Stimulated activated CD4-positive, alpha-beta T cell treated with anti-CD3 and anti-CD28 coated beads, Interleukin-12 subunit alpha, Interleukin-12 subunit beta, amount 100 ng/mL, for 4 hours (primary cell): ENCODE data around the gene BDNF.
"Not testable (repeated sequence)": the region's sequence is repeated elsewhere in the genome, so short reads cannot be mapped to it uniquely, and the experiment has no call there.

Experiments
- DNase-seq: peaks from one replicate; pipeline ENCODE4 v3.0.0-alpha.2; 2020

The BDNF gene

DNA sequence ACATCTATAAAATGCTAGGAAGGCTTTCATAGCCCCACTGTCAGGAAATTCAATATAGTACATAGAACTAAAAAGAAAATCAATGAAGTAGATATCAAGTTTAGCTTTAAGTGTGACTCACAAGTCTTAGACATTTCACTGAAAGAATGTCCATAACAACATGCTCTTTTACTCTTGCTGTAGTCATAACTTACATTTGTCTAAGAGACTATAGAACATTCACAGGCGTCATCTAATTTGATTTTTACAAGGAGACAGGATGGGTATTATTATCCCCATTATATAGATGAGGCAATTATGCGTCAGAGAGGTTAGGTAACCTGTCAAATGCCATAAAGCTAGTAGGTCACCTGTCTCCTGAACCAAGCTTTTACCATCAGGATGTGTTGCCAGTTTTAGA is 36.9 kb downstream of the BDNF start:
- DNase-seq, result no peak

DNA sequence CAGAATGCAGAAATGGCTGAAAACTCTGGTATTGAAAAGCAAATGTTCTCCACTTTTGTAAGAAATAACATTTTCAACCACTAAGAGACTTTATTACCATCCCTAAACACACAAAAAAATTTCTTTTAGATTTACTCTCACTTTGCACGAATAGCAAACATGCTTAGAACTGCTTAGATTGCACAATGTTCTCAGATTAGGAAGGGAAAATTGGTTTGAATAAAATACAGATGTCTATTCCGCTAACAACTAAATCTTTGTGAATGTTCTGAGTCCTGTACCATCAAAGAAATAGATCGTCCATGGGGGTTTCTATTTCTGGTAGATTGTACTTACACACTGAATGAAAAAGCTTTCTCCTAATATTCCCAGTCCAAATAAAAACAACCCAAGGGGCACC is 40.1 kb downstream of the BDNF start:
- DNase-seq, result no peak

DNA sequence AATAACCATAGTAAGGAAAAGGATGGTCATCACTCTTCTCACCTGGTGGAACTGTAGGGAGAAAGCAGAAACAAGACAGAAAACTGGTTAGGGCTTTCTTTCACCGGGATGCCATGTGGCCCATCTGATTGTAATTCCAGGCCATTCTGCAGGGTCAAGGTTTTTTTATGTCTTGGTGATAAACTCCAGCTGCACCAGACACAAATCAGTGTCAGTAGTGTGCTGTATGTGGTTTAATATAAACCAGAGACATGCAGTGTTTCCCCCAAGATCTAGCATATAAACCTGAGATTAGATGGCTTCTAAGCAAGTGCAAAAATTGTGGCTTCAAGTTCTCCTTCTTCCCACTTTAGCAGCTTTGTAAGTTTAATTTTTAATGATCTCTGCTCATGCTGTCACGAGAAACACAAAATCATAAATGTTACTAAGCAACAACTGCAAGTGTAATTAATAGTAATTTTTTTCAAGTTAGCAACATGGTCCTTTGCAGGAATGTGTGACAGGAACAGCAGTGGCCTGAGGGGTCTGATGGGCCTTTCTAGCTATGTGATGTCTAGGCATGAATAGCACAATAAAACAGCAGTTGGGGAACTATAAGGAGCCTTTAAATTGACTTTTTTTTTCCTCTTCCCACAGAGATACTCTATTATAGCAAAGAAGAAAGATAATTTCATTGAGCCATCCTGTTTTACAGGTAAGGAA is 41.6 kb downstream of the BDNF start:
- no peak for DNase-seq

DNA sequence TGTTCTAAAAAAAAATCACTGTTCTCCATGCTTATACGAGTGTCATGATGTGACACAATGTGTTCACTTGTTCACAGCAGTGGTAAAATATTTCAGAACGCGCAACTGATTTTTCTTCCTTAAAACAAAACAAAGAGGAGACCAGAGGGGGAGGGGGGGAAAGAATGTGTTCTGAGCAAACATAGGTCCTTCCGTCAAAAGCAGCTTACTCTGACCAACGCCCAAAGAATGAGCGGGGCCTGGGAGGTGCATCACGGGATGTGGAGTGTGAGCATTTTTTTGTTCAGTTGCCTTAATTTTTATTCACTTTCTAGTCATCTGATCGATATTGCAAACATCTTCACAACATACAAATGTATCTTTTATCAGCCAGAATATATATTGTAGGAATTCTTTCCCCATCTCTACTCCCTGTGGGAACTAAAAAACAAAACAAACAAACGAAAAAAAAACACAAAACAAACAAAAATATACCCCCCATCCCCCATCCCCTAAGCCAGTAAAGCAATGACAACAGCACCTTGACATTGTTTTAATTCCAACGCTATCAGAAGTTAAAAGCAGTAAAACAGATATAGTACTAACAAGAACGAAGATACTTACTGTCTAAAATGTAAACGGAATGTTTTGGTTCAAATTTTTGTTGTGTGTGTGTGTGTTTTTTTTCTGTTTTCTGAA is 43.3 kb downstream of the BDNF start:
- DNase-seq, result no peak

DNA sequence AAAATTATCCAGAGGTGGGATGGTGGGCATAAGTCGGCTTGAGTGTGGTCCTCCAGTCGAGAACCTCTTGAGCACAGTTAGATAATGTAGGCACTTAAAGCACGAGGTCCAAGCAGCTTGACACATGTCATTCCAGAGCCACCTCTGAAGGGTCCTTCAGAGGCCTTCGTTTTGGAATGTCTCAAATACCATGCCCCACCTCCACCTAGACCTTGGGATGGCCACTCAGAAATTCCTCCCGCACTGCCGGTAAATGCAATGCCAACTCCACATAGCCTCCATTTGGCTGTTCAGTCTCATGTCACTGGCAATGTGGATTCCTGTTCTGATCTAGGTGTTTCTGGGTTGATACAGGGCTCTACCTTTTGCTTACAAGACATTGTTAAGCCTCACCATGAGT is 43.9 kb downstream of the BDNF start:
- DNase-seq, result no peak

DNA sequence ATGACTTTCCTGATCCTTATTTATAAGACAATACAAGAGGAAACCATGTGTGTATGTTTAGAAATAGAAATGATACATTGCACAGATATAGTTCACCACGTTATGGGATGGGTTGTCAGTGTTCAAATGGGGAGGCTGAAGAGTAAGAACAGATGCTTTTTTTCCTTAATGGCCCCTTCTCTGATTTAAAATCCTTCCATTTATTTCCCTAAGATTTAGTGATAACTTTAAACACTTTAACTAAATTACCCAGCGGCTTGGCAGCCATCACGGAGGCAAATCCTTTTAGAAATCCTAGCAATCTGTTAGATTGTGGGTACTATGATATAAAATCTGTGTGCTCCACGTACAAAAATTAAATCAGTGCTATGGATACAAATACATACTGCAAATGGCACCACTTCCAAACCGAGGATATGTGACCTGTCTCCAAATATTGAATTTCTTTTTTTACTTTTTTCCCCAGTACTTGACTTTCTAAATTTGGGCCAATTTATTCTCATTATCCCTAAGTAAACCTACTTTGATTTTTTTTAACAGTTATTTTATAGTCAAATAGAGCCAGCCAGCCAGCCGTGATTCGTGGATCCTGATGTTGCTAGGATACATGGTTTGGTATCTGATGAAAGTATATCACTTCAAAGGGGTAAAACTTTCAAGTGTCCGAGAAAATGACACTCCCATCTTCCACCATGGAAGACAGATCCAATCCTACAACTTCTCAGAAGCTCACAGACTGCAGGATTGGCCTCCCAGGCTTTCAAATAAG is 46.1 kb downstream of the BDNF start:
- DNase-seq, result no peak

DNA sequence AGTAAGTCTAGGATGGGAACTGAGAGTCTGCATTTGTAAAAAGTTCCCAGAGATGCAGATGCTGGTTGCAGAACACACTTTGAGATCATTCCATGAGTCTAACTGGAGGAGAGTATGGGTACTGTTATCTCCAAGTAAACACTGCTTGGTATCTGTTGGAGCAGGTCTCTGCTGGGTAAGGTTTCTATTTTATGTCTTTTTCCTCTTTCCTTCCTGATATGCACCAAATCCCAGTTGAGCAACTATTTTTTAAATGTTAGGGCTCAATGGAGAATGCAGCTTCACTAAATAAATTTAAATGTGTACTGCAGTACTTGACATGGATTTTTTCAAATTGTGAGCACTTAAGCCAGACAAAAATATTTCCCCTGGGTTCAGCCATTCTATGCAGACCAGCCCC is 48.5 kb downstream of the BDNF start:
- no peak for DNase-seq

DNA sequence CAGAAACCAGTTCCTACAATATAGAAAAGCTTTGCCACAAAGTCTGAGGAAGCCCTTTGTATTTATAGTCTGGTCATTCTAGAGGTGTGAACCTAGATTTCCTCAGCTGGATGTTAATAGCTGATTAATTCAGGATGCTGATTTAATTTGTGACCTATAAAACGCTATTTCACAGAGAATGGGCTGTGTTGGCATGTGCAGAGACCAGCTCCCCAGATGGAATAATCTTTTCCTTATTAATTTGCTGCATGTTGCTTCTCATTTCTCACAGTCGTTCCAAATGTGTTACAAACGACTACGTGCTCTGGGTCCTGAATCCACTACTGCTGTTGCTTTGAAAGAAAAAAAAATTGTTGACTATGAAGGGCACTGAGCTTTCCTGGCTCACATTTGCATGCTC is 49.3 kb downstream of the BDNF start:
- DNase-seq, result no peak

DNA sequence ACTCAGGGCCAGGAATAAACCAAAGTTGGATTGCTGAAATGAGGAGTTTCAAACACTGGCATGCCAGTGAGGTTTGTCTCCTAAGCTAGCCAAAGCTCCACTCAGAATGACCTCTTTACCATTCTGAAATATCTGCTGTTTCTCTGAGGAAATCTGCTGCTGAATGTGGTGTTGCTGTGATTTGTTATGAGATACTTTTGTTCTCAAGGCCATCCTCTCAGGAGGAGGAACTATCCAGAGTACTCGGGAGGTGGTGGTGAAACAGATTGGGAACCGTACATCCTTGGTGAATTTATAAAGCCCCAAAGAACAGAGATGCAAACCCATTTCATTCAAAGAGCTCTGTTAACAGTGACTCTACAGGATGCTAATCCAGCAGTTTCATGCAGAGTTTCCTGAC is 50.5 kb downstream of the BDNF start:
- no peak for DNase-seq

DNA sequence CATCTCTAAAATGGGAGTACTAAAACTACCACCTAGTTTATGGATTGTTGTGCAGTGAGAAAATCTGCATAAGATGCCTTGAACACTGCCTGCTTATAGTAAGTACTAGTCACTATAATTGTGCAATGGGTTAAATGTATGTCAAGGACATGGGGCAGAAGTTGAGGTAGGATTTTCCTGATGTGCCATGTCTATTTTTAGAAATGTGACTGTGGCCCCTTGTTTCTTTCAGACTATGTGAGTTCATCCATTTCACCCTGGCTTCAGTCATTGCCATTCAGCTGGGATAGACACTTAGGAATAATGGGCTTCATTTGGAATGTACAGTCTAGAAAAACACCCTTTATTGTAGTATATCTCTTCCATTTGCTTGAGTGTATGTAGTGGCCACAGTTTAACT is 51.4 kb downstream of the BDNF start:
- DNase-seq, result no peak

DNA sequence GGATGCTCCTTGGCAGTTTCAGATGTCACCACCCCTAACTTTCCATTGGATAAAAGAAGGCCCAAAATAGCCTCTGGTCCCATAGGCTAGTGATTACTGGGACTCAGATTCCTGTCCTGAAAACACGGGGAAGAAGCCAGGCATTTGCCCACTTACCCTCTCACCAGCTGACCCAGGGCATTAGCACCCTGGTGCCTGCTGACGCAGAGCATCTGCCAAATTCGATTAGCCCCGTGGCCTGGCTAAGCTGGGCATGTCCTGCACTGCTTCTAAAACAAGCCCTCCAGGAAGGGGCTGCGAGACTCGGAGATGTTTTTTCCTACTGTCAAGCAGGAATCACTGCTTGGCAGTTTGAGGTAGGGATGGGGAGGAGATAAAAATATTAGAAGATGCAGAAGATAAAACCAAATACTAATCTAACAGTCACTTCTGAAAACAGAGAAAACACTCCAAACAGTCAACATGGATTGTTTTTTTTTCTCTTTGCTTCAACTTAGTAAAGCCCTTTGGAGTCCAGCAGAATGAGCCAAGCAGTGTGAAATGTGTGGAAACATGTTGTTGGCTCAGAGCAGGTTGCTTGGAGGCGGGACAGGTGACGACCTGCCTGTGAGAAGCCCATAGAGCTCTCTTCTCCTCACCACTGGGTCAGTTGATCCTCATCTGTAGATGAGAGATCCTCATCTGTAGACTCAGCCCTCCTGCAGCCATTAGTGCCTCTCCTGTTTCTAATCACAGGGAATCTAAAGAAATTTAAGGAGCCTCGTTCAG is 54.0 kb downstream of the BDNF start:
- DNase-seq, result no peak

DNA sequence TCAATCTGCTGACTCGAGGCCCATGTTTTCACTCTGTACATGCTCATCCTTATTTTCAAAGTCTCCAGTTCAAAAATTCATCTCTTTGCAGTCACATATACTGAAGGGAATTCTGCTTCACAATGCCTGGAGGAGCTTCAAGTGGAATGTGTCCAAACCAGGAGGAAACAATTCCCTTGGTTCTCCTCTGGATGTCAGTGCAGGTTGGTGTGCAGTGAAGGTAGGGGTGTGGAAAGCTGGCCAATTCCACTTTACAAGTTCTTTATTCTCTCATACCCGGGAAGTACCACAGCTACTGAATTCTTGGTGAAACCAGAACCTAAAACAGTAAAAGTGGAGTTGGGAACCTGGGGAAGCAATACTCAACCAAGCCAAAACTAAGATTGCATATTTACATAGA is 57.3 kb downstream of the BDNF start:
- DNase-seq, result no peak

DNA sequence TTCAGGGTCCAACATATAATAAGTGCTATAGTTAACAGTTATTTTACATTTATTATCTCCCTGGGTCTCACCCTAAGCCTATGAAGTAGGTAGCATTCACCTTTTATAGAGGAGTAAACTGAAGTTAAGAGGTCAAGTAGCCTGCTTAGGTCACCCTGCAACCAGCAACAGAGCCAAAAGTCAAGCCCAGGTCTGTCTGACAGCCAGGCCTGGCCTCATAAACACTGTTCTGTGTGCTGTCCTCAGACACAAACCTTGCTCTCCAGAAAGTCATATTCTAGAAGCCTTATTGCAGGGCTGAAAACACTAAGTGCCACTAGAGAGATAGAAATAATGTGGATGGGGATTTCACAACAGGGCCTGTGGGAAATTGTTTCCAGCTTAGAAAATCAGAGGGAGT is 59.3 kb downstream of the BDNF start:
- no peak for DNase-seq

DNA sequence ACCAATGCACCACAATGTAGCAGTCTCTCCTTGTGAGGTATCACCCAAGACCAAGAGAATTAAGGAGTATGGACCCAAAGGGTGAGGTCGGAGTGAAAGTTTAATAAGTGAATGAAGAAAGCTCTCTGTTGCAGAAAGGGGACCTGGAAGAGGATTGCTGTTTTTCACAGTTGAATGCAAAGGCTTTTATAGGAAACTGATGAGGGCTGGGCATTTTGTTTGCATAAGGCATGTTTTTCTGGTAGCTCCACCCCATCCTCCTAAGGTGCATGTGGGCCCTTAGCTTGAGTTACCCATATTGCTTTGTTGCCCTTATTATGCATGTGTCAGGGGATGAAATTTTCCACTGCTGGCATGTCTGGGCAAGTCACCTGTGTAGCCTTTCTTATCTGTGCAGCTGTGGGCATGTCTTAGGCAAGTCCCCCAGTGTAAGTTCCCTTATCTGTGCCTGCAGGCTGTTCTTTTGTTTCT is 64.7 kb downstream of the BDNF start:
- no peak for DNase-seq

DNA sequence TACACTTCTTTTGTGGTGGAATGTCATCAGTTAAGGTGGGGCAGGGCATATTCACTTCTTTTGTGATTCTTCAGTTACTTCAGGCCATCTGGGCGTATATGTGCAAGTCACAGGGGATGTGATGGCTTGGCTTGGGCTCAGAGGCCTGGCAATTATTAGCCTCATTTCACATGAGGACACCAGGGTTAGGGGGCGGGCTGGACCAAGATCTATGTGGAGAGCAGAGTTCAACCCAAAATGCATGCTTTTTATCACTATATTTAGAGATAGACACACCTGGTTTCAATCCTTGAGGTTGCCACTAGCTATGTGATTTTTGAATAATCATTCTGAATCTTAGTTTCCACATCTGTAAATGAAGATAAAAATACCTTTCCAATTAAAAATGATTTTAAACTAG is 65.5 kb downstream of the BDNF start:
- DNase-seq, result not testable (repeated sequence)

DNA sequence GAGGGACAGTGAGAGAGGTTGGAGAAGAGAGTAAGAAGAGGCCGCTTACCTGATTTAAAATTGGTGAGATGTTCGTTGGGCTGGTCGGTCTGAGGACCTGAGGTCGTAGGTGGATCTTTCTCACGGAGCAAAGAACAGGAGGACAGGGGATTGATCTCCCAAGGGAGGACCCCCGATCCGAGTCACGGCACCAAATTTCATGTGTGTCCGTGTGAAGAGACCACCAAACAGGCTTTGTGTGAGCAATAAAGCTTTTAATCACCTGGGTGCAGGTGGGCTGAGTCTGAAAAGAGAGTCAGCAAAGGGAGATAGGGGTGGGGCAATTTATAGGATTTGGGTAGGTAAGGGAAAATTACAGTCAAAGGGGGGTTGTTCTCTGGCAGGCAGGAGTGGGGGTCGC is 66.0 kb downstream of the BDNF start:
- not testable (repeated sequence) for DNase-seq

DNA sequence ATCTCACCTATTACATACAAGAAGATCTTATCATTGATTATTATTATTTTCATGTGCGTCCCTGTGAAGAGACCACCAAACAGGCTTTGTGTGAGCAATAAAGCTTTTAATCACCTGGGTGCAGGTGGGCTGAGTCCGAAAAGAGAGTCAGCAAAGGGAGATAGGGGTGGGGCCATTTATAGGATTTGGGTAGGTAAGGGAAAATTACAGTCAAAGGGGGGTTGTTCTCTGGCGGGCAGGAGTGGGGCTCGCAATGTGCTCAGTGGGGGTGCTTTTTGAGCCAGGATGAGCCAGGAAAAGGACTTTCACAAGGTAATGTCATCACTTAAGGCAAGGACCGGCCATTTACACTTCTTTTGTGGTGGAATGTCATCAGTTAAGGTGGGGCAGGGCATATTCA is 71.2 kb downstream of the BDNF start:
- not testable (repeated sequence) for DNase-seq

DNA sequence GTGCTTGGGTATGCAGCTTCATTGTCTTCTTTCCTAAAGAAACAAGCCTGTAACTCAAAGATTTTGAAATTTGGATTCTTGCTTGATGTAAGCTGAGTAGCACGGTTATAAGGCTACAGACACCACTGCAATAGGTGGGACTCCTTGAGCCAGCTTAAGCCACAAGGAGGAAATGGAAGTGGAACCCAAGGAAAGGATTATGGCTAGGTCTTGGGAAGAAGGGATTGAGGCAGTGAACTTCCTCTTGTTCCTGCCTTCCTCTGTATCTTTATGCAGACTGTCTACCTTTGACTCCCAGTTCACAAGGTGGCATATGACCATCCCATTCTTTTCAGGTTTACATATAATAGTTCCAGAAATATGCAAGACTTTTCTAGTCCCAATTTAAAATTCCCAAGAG is 72.3 kb downstream of the BDNF start:
- no peak for DNase-seq

DNA sequence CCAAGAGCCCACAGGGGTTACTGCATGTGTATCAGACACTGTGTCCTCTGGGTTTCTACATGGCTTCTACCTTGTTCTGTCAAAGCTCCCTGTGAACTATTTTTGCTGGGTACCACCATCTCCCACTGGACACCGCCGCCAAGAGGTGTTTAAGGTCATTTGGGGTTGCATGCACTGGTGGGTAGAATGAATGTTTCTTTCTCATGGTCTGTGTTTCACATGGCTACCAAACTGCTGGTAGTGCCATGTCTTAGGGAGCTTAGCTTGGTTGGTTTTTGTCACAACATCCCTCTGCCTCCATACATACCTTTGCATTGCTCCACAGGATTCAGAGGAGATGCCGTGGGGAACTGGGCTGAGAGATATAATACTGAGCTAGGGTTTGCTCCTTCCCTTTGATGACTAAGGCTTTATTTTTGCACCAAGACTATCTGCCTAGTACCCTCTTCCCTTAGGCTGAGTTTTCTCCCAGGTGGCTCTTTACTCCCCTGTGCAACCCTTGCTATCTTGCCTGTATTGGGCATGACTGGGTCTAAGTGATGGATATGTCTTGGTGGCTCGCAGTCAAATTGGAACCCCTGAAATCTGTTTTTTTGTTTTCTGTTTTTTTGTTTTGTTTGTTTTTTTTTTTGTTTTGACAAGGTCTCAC is 73.2 kb downstream of the BDNF start:
- DNase-seq, result no peak

DNA sequence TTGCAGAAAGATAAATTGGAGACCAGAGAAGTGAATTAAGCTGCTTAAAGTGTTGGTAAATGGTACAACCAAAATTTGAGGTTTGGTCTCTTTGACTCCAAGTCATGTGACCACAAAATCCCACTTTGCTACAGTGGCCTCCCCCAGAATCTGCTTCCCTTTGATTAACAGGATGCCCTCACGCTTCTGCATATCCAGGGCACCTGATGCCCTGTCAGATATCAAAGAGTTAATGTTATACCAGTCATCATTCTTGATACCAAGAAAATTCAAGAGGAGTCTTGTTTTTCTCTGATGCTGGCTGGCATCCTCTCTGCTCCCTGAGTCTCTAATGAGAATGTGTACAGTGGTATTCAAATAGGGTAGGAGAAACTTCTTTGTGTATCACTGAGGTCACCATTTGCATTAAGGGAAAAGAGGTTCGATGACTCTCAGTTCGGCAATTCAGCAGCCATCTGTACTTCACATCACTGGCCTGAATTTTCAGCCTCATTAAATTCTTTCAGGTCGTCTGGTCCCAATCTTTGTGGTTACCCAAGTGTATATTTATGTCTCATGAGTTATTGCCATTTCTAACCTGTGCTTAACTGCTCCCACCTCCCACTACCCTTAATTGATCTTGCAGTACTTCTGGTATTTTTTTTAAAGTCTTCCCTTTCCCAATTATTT is 73.9 kb downstream of the BDNF start:
- no peak for DNase-seq

DNA sequence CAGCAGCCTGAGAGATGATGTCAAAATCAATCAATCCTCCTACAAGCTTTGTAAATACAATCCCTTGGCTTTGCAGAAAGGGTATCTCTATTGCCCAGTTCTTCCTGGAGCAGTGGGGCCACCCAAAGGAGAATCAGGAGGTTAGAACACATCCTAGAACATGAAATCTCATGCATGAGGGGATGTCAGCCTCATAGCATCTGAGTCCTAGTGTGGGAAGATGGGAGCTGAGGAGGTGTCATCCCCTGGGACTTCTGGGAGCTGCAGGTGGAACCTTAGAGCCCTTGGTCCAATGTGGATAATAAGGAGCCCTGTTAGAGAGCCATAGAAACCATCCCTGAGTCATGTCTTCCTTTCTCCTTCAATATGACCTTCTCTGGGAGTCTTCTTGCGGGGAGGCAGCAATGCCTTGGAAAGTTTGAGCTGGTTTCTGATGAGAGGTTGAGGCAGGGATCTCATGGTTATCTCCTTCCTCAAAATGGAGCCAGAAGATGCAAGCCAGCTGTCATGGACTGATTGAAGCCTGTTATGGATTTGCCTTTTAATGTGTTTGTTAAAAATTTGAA is 74.8 kb downstream of the BDNF start:
- no peak for DNase-seq
